ENCODE data around the gene NEUROD2.

DNA sequence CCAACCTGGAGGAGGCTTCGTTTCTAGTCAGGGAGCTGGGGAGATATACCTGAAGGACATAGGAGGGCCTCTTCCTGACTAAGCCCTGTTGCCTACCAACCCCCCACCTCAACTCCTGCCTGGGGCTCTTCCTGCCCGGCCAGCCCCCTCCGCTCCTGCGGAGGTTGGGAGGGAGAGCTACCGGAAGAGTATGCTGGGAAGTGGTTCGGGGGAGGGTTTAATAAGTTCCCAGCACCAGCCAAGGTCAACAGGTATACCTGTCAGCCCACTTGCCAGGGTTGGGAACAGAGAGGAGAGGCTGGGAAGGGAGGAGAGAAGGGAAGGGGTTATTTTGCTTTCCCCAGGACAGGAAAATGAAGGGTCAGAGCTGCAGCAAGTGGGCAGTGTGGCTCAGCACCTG lies 23.7 kb upstream of the NEUROD2 start:
- TF ChIP-seq CTCF (IDR thresholded peaks at IDR 0.05), result no peak
- TF ChIP-seq, protein P1, sequence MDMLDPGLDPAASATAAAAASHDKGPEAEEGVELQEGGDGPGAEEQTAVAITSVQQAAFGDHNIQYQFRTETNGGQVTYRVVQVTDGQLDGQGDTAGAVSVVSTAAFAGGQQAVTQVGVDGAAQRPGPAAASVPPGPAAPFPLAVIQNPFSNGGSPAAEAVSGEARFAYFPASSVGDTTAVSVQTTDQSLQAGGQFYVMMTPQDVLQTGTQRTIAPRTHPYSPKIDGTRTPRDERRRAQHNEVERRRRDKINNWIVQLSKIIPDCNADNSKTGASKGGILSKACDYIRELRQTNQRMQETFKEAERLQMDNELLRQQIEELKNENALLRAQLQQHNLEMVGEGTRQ (IDR thresholded peaks at IDR 0.05; ENCODE audit: borderline replicate concordance, low read depth, low read length), result no peak
- TF ChIP-seq MXI1 (IDR thresholded peaks at IDR 0.05; ENCODE audit: low read depth, low read length), result no peak
- TF ChIP-seq POLR2AphosphoS5 (IDR thresholded peaks at IDR 0.05; ENCODE audit: low read depth, low read length), result no peak
